Measurements from ENCODE around the gene DIPK2A. TPM values are rescaled to one million over a fixed set of nuclear protein-coding genes. Genes with fewer than 3 reads are reported as not detected.
A peak's percentile ranks its signal among the peaks of the same experiment; 100 is the strongest.

The DIPK2A gene
- total RNA-seq (2022) (37.7 and 39.4 TPM in 2 replicates), Bru-seq, nascent RNA (percentile 91 among the genes with signal in this experiment), BruChase-seq, experiment 1, labeled RNA remaining after a 6-hour chase (percentile 78 among the genes with signal in this experiment), BruChase-seq, experiment 2, labeled RNA remaining after a 2-hour chase (percentile 97 among the genes with signal in this experiment)
- long read RNA-seq, full-length matches to known transcripts = 38 of 40 reads
- long read RNA-seq, partial matches to known transcripts = 0 of 40 reads
- long read RNA-seq, other reads (novel, unspliced or antisense) = 2 of 40 reads

- CTCF ChIA-PET = interaction anchor here (0.5 to 2.2 kb wide), 19 partner anchors 12 to 1805 kb away, joined by 3 to 7 read pairs (median 4); no protein-coding TSS in a partner anchor
- Mint-ChIP-seq H3K4me1 (ENCODE audit: low read depth, unreplicated experiment) (peaks cover 15% of the 10 kb centered on the region), H3K27ac (ENCODE audit: unreplicated experiment) (peak within 1 kb of the TSS; percentile 87), H3K36me3 (ENCODE audit: insufficient read depth, unreplicated experiment) (peaks cover 54% of the 10 kb centered on the region), H3K27me3 (ENCODE audit: unreplicated experiment) (no peaks in the 10 kb centered on the region), H3K9me3 (ENCODE audit: low read depth, unreplicated experiment) (no peaks in the 10 kb centered on the region), H3K4me3 (ENCODE audit: low read depth, unreplicated experiment) (peak within 1 kb of the TSS; percentile 91)
- intact Hi-C loops (cut with micrococcal nuclease; ENCODE audit: unreplicated experiment) = loop anchor here (5.0 to 10.0 kb wide), 4 partner anchors 74 to 1796 kb away; no protein-coding TSS in a partner anchor
- peak; percentile 99 for DNase-seq
- no TSS peak for BruUV-seq (replicated peaks)
- TF ChIP-seq CTCF (IDR thresholded peaks at IDR 0.05; ENCODE audit: unreplicated experiment) = no peak
Observed at GRCh38 chr3:143971359-143972154, at the start of gene DIPK2A. TSS of gene DIPK2A (plus strand) at chr3:143971823. CDS start at chr3:143972333, 510 bp downstream.

GRCh38 chr3:143924522-143925285 is 46.9 kb upstream of the DIPK2A start:
- no peaks in the 10 kb centered on the region for H3K27me3 Mint-ChIP-seq (ENCODE audit: unreplicated experiment)
- intact Hi-C loops (cut with micrococcal nuclease; ENCODE audit: unreplicated experiment) = no loop called here
- no peaks in the 10 kb centered on the region for H3K9me3 Mint-ChIP-seq (ENCODE audit: low read depth, unreplicated experiment)
- TF ChIP-seq CTCF (IDR thresholded peaks at IDR 0.05; ENCODE audit: unreplicated experiment) = no peak
- H3K4me3 Mint-ChIP-seq (ENCODE audit: low read depth, unreplicated experiment) = no peak overlapping the region
- no peaks in the 10 kb centered on the region for H3K36me3 Mint-ChIP-seq (ENCODE audit: insufficient read depth, unreplicated experiment)
- BruUV-seq (replicated peaks) = no TSS peak
- no peak overlapping the region for H3K27ac Mint-ChIP-seq (ENCODE audit: unreplicated experiment)
- H3K4me1 Mint-ChIP-seq (ENCODE audit: low read depth, unreplicated experiment) = no peaks in the 10 kb centered on the region
- no peak for DNase-seq
- CTCF ChIA-PET = no interaction called here

GRCh38 chr3:143928056-143928455 is 43.6 kb upstream of the DIPK2A start:
- intact Hi-C loops (cut with micrococcal nuclease; ENCODE audit: unreplicated experiment) = no loop called here
- Mint-ChIP-seq H3K27me3 (ENCODE audit: unreplicated experiment) (no peaks in the 10 kb centered on the region), H3K9me3 (ENCODE audit: low read depth, unreplicated experiment) (peaks cover 10% of the 10 kb centered on the region), H3K4me3 (ENCODE audit: low read depth, unreplicated experiment) (no peak overlapping the region), H3K4me1 (ENCODE audit: low read depth, unreplicated experiment) (no peaks in the 10 kb centered on the region), H3K27ac (ENCODE audit: unreplicated experiment) (no peak overlapping the region), H3K36me3 (ENCODE audit: insufficient read depth, unreplicated experiment) (no peaks in the 10 kb centered on the region)
- BruUV-seq (replicated peaks) = no TSS peak
- no peak for DNase-seq
- TF ChIP-seq CTCF (IDR thresholded peaks at IDR 0.05; ENCODE audit: unreplicated experiment) = no peak
- CTCF ChIA-PET = no interaction called here

- no peak for TF ChIP-seq CTCF (IDR thresholded peaks at IDR 0.05; ENCODE audit: unreplicated experiment)
- BruUV-seq (replicated peaks) = no TSS peak
- Mint-ChIP-seq H3K9me3 (ENCODE audit: low read depth, unreplicated experiment) (peaks cover 10% of the 10 kb centered on the region), H3K4me1 (ENCODE audit: low read depth, unreplicated experiment) (no peaks in the 10 kb centered on the region), H3K4me3 (ENCODE audit: low read depth, unreplicated experiment) (no peak overlapping the region), H3K27me3 (ENCODE audit: unreplicated experiment) (no peaks in the 10 kb centered on the region), H3K27ac (ENCODE audit: unreplicated experiment) (no peak overlapping the region), H3K36me3 (ENCODE audit: insufficient read depth, unreplicated experiment) (no peaks in the 10 kb centered on the region)
- intact Hi-C loops (cut with micrococcal nuclease; ENCODE audit: unreplicated experiment) = no loop called here
- no peak for DNase-seq
- CTCF ChIA-PET = no interaction called here
Observed at GRCh38 chr3:143928541-143929255, 42.9 kb upstream of the DIPK2A start.
